Measurements from ENCODE around the gene MYBPC3.

MYBPC3 gene

GRCh38 chr11:47314992-47315391 lies 37.5 kb downstream of the MYBPC3 start:
- no peak for DNase-seq

GRCh38 chr11:47308050-47308823 lies 44.3 kb downstream of the MYBPC3 start:
- DNase-seq = no peak

GRCh38 chr11:47306484-47306844 lies 46.0 kb downstream of the MYBPC3 start:
- DNase-seq = no peak

- DNase-seq = no peak
Measured at GRCh38 chr11:47305734-47306483, 46.6 kb downstream of the MYBPC3 start.

- no peak for DNase-seq
Measured at GRCh38 chr11:47302853-47303252, 49.6 kb downstream of the MYBPC3 start.

GRCh38 chr11:47299078-47299477 lies 53.4 kb downstream of the MYBPC3 start:
- DNase-seq = no peak

GRCh38 chr11:47296045-47296444 lies 56.5 kb downstream of the MYBPC3 start:
- no peak for DNase-seq

- DNase-seq = no peak
Measured at GRCh38 chr11:47295385-47295784, 57.1 kb downstream of the MYBPC3 start.

- DNase-seq = no peak
Measured at GRCh38 chr11:47289856-47290255, 62.6 kb downstream of the MYBPC3 start.

- DNase-seq = no peak
Measured at GRCh38 chr11:47288066-47288465, 64.4 kb downstream of the MYBPC3 start.

- no peak for DNase-seq
Measured at GRCh38 chr11:47285969-47286770, 66.3 kb downstream of the MYBPC3 start.

- no peak for DNase-seq
Measured at GRCh38 chr11:47284151-47284550, 68.4 kb downstream of the MYBPC3 start.

- DNase-seq = no peak
Measured at GRCh38 chr11:47282462-47282861, 70.0 kb downstream of the MYBPC3 start.

Data from stimulated activated CD4-positive, alpha-beta T cell treated with anti-CD3 and anti-CD28 coated beads, Interleukin-2, amount 100 ng/mL, for 24 hours (primary cell).